ENCODE results near the gene FAM78B.

Gene FAM78B

DNA sequence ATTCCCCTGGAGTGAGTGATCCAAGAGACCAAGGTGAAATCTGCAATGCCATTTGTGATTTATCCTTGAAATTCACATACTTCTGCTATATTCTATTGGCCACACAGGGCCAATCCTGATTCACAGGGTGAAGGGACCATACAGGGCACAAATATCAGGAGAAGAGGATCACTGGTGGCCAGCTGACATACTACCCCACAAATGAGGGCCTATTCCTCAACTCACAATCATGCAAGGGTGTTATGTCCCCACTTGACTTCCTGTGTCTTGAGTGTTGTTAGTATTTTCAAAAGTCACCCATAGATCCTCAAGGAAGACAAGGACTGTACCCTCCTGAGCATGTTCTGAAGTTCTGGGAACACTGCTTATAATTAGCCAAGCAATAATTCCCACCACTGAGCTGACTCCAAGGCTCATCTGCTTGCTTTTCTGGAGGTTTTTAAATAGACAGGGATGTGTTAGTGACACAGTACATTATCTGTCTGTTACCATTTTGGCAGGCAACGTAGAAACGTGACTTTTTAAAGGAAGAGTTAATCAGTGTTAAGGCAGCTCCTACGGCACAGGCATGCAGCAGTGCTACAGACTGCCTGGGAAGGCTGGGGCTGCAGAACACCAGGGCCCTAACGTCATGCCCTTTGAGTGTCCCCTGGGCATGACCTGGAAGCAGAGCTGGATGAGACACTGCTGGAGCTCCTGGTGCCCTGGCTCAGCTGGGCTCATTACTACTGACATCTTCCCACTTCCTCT lies 137.4 kb downstream of the FAM78B start:
- DNase-seq (ENCODE audit: extremely low spot score, insufficient read length, low read depth): no peak
- FAIRE-seq: no peak

DNA sequence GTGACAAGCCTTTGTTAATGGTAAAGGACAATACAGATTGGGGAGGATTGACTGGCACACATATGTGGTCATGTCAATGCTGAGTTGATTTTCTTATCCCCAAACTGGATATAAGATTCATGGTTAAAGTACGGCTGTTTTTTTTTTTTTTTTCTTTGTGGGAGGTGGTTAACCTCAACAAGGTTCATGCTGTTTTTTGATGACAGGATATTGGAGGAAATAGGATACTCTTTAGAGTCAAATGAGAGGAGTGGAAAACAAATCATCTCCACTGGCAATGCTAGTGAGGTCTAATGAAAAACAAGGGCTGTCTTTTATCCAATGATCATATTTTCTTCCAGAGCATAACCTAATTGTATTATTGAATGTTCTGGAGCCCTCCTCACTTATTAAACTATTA lies 140.2 kb downstream of the FAM78B start:
- FAIRE-seq: no peak

DNA sequence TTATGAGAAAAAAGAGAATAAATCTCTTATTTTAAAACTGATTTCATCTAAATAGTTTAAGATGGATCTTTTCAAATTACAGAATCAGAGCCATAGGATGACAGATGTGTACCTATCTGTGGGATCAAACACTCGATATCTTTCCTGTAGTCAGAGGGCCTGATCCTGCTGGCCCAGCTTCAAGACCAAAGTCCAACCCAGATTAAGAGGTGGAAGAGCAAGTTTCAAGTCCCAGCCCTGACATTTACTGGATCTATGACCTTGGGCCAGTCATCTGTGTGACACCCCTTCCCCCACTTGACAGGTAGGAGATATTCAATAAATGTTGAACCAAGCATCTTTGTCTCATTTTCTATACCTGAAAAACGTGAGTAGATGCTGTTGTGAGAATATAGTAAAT lies 140.7 kb downstream of the FAM78B start:
- DNase-seq (ENCODE audit: extremely low spot score, insufficient read length, low read depth): no peak
- FAIRE-seq: no peak

More for the DNA sequence above, 140.2 kb downstream of the FAM78B start:
- no peak for DNase-seq (ENCODE audit: extremely low spot score, insufficient read length, low read depth)

DNA sequence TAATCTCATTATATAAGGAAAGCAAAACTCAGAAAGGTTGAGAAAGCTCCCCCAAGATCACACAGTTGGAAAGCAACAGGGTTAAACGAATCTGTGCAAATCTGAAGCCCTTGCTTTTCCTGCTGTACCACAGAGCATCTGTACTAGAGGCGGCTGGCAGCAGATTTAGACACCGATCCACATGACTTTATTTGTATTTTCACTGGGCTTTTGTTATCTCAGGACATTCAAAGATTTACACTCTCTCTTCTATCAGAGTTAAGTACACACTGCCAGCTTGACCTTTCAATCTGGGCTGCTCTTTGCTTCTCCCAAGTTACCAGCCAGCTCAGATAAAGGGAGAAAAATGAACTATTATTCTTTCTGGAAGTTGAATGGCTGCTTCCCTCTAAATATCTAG lies 146.6 kb downstream of the FAM78B start:
- no peak for FAIRE-seq
- no peak for DNase-seq (ENCODE audit: extremely low spot score, insufficient read length, low read depth)

Data from GM18507 (cell line).